ENCODE data around the gene YWHAH. TPM values are rescaled to one million over a fixed set of nuclear protein-coding genes. Genes with fewer than 3 reads are reported as not detected.
"Not testable (repeated sequence)": the region's sequence is repeated elsewhere in the genome, so short reads cannot be mapped to it uniquely, and the experiment has no call there.

Gene YWHAH
- total and polyA plus RNA-seq, 8 donors = 20.5 to 284 (median 88.5) TPM

DNA sequence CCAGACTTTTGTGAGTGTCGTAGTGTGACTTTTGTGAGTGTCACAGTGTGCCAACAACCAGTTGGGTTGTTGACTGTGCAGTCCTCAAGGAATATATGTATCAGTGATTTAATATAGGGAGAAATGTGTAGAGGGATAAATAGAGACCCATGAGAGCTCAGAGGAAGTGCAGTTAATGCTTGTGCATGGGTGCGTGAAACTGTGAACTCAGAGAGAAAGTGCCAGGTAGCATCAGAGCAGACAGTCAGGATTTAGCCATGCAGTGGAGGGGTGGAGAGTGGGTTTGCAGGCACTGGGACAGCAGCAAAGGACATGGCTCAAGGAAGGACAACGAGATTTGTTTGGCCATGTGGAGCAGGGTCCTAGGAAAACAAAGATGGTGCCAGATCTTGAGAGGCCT is 33.6 kb downstream of the YWHAH start:
- TF ChIP-seq POLR2AphosphoS5 (IDR thresholded peaks at IDR 0.05) (no peak), POLR2A (IDR thresholded peaks at IDR 0.05) (no peak), EP300 (IDR thresholded peaks at IDR 0.05) (no peak)
- TF ChIP-seq, protein P1, sequence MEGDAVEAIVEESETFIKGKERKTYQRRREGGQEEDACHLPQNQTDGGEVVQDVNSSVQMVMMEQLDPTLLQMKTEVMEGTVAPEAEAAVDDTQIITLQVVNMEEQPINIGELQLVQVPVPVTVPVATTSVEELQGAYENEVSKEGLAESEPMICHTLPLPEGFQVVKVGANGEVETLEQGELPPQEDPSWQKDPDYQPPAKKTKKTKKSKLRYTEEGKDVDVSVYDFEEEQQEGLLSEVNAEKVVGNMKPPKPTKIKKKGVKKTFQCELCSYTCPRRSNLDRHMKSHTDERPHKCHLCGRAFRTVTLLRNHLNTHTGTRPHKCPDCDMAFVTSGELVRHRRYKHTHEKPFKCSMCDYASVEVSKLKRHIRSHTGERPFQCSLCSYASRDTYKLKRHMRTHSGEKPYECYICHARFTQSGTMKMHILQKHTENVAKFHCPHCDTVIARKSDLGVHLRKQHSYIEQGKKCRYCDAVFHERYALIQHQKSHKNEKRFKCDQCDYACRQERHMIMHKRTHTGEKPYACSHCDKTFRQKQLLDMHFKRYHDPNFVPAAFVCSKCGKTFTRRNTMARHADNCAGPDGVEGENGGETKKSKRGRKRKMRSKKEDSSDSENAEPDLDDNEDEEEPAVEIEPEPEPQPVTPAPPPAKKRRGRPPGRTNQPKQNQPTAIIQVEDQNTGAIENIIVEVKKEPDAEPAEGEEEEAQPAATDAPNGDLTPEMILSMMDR (IDR thresholded peaks at IDR 0.05) = no peak
- intact Hi-C loops (cut with DNase I; ENCODE audit: low total_unique reads) = no loop called here
- Histone ChIP-seq H3K27ac (no peak overlapping the region), H3K4me1 (no peaks in the 10 kb centered on the region), H3K27me3 (no peaks in the 10 kb centered on the region), H3K9me3 (no peaks in the 10 kb centered on the region), H3K36me3 (no peaks in the 10 kb centered on the region), H3K4me3 (no peak overlapping the region)
- 79 to 86% (median 86%) methylated on average over 3 of the region's 3 CpGs for WGBS, 5 donors
- no peak for DNase-seq

DNA sequence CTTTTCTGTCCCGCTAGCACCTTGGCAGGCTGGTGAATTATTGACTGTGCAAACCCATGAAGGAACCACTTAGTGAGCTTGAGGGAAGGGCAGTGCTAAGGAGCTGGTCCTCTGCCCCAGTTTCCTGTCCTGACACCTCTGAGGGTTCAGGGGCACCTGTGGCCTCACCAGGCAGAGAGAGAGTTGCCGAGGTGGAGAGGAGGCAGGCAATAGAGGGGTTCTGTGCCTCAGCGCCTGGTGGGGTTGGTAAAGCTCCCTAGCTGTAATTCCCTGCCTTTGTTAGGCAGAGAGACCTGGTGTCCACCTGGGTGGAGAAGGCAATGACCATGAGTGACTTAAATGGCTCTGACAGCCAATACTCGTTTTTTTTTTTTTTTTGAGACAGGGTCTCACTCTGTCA is 36.3 kb downstream of the YWHAH start:
- Histone ChIP-seq H3K27ac (no peak overlapping the region), H3K4me3 (no peak overlapping the region), H3K27me3 (no peaks in the 10 kb centered on the region), H3K9me3 (no peaks in the 10 kb centered on the region), H3K4me1 (no peaks in the 10 kb centered on the region), H3K36me3 (no peaks in the 10 kb centered on the region)
- TF ChIP-seq EP300 (IDR thresholded peaks at IDR 0.05) = no peak
- no peak for TF ChIP-seq POLR2AphosphoS5 (IDR thresholded peaks at IDR 0.05)
- no peak for TF ChIP-seq POLR2A (IDR thresholded peaks at IDR 0.05)
- TF ChIP-seq, protein P1 (IDR thresholded peaks at IDR 0.05) = no peak
- intact Hi-C loops (cut with DNase I; ENCODE audit: low total_unique reads) = loop anchor here (10.0 kb wide), 1 partner anchor 104 kb away; no protein-coding TSS in a partner anchor
- DNase-seq = no peak
- WGBS, 5 donors = 65 to 80% (median 70%) methylated on average over 4 of the region's 4 CpGs

DNA sequence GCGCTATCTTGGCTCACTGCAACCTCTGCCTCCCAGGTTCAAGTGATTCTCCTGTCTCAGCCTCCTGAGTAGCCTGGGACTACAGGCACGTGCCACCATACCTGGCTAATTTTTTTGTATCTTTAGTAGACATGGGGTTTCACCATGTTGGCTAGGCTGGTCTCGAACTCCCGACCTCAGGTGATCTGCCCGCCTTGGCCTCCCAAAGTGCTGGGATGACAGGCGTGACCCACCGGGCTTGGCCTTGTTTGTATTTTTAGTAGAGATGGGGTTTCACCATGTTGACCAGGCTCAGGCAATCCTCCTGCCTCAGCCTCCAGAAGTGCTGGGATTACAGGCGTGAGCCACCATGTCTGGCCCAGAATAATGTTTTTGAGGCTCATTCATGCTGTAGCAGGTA is 37.6 kb downstream of the YWHAH start:
- 80 to 93% (median 92%) methylated on average over 8 of the region's 8 CpGs for WGBS, 5 donors

DNA sequence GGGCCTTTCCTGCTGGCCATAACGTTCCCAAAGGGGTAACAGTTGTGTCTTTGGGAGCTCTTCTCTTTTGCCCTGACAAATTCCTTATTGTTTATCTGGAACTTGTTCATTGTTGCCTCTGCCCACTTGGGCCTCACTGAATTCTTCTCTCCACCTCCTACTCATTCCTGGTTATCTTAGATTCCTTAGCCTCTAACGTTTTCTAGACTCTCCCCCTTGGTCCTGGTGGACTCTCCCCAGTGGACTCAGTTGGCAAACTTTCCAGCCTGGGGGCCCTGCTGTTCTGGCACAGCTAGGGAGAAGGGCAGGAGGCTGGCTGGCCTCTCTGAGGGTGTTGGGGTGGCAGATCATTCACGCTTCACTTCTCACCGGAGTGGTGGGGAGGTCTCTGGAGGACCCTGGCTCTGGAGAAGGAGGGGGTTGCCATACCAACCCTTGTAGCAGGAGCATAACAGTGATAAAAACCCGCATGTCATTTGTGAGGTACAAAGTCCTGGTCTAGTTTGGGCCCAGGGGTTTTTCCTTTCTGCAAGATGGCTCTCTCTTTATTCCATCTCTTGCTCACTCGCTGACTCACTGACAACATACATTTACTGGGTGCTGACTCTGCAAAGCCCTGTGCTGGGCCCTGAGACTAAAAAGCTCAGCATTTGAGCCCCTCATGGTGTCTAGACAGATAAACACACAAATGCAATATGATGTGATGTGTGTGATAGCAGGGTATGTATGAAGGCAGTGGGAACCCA is 39.7 kb downstream of the YWHAH start:
- 57 to 70% (median 64%) methylated on average over 6 of the region's 6 CpGs for WGBS, 5 donors
- DNase-seq = no peak
- no peaks in the 10 kb centered on the region for H3K27me3 ChIP-seq
- TF ChIP-seq POLR2A (IDR thresholded peaks at IDR 0.05) (no peak), POLR2AphosphoS5 (IDR thresholded peaks at IDR 0.05) (no peak), EP300 (IDR thresholded peaks at IDR 0.05) (no peak)
- TF ChIP-seq, protein P1 (IDR thresholded peaks at IDR 0.05) = no peak
- H3K4me3 ChIP-seq = no peak overlapping the region
- H3K4me1 ChIP-seq = no peaks in the 10 kb centered on the region
- H3K9me3 ChIP-seq = no peaks in the 10 kb centered on the region
- intact Hi-C loops (cut with DNase I; ENCODE audit: low total_unique reads) = loop anchor here (10.0 kb wide), 1 partner anchor 101 kb away; no protein-coding TSS in a partner anchor
- no peaks in the 10 kb centered on the region for H3K36me3 ChIP-seq
- H3K27ac ChIP-seq = no peak overlapping the region

More for the DNA sequence above, 37.6 kb downstream of the YWHAH start:
- H3K4me1 ChIP-seq, H3K36me3 ChIP-seq, H3K27me3 ChIP-seq, H3K9me3 ChIP-seq, H3K4me3 ChIP-seq, DNase-seq, H3K27ac ChIP-seq: not testable (repeated sequence)
- intact Hi-C loops (cut with DNase I; ENCODE audit: low total_unique reads) = loop anchor here (10.0 kb wide), 1 partner anchor 103 kb away; no protein-coding TSS in a partner anchor

DNA sequence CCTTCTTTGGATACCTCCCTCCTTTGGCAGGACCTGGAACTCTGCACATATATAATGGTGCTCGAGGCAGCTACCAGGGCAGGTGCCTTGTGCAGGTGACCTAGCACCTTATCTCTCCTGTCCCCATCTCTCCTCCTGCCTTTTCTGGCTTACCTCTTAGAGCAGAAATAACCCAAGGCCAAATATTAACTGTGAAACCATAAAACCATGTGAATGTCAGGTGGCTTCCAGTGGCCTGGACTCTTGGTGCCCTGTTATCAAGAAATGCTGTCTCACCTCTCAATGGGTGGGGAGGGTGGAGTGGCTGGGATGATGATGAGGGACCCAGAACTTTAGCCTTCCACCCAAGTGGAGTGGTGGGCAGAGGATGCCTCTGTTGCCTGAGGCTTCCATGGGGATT is 42.9 kb downstream of the YWHAH start:
- H3K36me3 ChIP-seq = no peaks in the 10 kb centered on the region
- H3K27me3 ChIP-seq = no peaks in the 10 kb centered on the region
- H3K27ac ChIP-seq = no peak overlapping the region
- 50 to 85% (median 71%) methylated on average over 1 of the region's 1 CpG for WGBS, 5 donors
- no peaks in the 10 kb centered on the region for H3K4me1 ChIP-seq
- H3K4me3 ChIP-seq = no peak overlapping the region
- no peak for TF ChIP-seq POLR2A (IDR thresholded peaks at IDR 0.05)
- no peak for TF ChIP-seq POLR2AphosphoS5 (IDR thresholded peaks at IDR 0.05)
- TF ChIP-seq EP300 (IDR thresholded peaks at IDR 0.05) = no peak
- TF ChIP-seq, protein P1 (IDR thresholded peaks at IDR 0.05) = no peak
- DNase-seq = no peak
- intact Hi-C loops (cut with DNase I; ENCODE audit: low total_unique reads) = loop anchor here (10.0 kb wide), 1 partner anchor 98 kb away; no protein-coding TSS in a partner anchor
- no peaks in the 10 kb centered on the region for H3K9me3 ChIP-seq

Data from stomach (tissue), 9 donors.